Stimulated activated naive CD8-positive, alpha-beta T cell treated with anti-CD3 and anti-CD28 coated beads, Interleukin-15, Interleukin-2, amounts not matched to agents 100 ng/mL and 50 ng/mL, for 24 hours (primary cell): ENCODE results near the gene TSPY2.
"Not testable (repeated sequence)": the region's sequence is repeated elsewhere in the genome, so short reads cannot be mapped to it uniquely, and the experiment has no call there.

Experiments used
- H3K27ac Mint-ChIP-seq: one replicate; pipeline ENCODE4 v1.8.0; 2021; ENCODE audit warnings: mild to moderate bottlenecking, mixed read lengths
- H3K27me3 Mint-ChIP-seq: one replicate; pipeline ENCODE4 v1.8.0; 2021; ENCODE audit warnings: mixed read lengths
- H3K36me3 Mint-ChIP-seq: one replicate; pipeline ENCODE4 v1.8.0; 2021; ENCODE audit warnings: low read depth, mixed read lengths
- H3K4me1 Mint-ChIP-seq: one replicate; pipeline ENCODE4 v1.8.0; 2021; ENCODE audit warnings: low read depth, mixed read lengths
- H3K4me3 Mint-ChIP-seq: one replicate; pipeline ENCODE4 v1.8.0; 2021; ENCODE audit warnings: mild to moderate bottlenecking, mixed read lengths
- H3K9me3 Mint-ChIP-seq: one replicate; pipeline ENCODE4 v1.8.0; 2021; ENCODE audit warnings: mixed read lengths

TSPY2 gene

GRCh38 chrY:6245923-6246322, at the start of gene TSPY2:
Gene TSPY2 (plus strand): TSS chrY:6246223. CDS start chrY:6246269, 46 bp downstream.
- not testable (repeated sequence) for H3K9me3 Mint-ChIP-seq

GRCh38 chrY:6209565-6209964, 36.5 kb upstream of the TSPY2 start:
- H3K4me3 Mint-ChIP-seq, H3K9me3 Mint-ChIP-seq, H3K4me1 Mint-ChIP-seq: not testable (repeated sequence)

More at GRCh38 chrY:6245923-6246322, at the start of gene TSPY2:
- not testable (repeated sequence) for H3K4me3 Mint-ChIP-seq, H3K27me3 Mint-ChIP-seq, H3K36me3 Mint-ChIP-seq, H3K27ac Mint-ChIP-seq, H3K4me1 Mint-ChIP-seq

GRCh38 chrY:6217045-6217444, 29.0 kb upstream of the TSPY2 start:
- H3K36me3 Mint-ChIP-seq, H3K4me1 Mint-ChIP-seq, H3K9me3 Mint-ChIP-seq, H3K27ac Mint-ChIP-seq, H3K27me3 Mint-ChIP-seq, H3K4me3 Mint-ChIP-seq: not testable (repeated sequence)

More at GRCh38 chrY:6209565-6209964, 36.5 kb upstream of the TSPY2 start:
- not testable (repeated sequence) for H3K27ac Mint-ChIP-seq, H3K27me3 Mint-ChIP-seq, H3K36me3 Mint-ChIP-seq

- not testable (repeated sequence) for H3K27me3 Mint-ChIP-seq, H3K36me3 Mint-ChIP-seq, H3K27ac Mint-ChIP-seq, H3K9me3 Mint-ChIP-seq, H3K4me1 Mint-ChIP-seq, H3K4me3 Mint-ChIP-seq
These were observed 23.8 kb downstream of the TSPY2 start for GRCh38 chrY:6269839-6270238.
